Activated CD4-positive, alpha-beta memory T cell treated with anti-CD3 and anti-CD28 coated beads for 36 hours (primary cell): Measurements from ENCODE around the gene RBPJL. TPM values are rescaled to one million over a fixed set of nuclear protein-coding genes. Genes with fewer than 3 reads are reported as not detected.
A peak's percentile ranks its signal among the peaks of the same experiment; 100 is the strongest.

Experiments used
- CTCF ChIA-PET: fragments of 350-600 bp; sonication (Branson Sonifier 250); formaldehyde crosslinking; loops from one replicate; lab custom pipeline; 2021; ENCODE audit warnings: antibody characterized with exemption, inconsistent platforms; lab: Charles Lee
- POLR2A ChIA-PET: fragments of 350-600 bp; sonication (Branson Sonifier 250); formaldehyde crosslinking; loops from one replicate; lab custom pipeline; 2021; ENCODE audit warnings: antibody characterized with exemption; lab: Charles Lee
- DNase-seq: peaks from one replicate; pipeline ENCODE4 v3.0.0-alpha.2; 2020
- H3K27ac Mint-ChIP-seq: one replicate; pipeline ENCODE4 v1.8.0; 2021; ENCODE audit warnings: mixed read lengths
- H3K27me3 Mint-ChIP-seq: one replicate; pipeline ENCODE4 v1.8.0; 2021; ENCODE audit warnings: mixed read lengths
- H3K36me3 Mint-ChIP-seq: one replicate; pipeline ENCODE4 v1.8.0; 2021; ENCODE audit warnings: mixed read lengths
- H3K4me1 Mint-ChIP-seq: one replicate; pipeline ENCODE4 v1.8.0; 2021; ENCODE audit warnings: low read depth, mixed read lengths
- H3K4me3 Mint-ChIP-seq: one replicate; pipeline ENCODE4 v1.8.0; 2021; ENCODE audit warnings: mild to moderate bottlenecking, mixed read lengths
- H3K9me3 Mint-ChIP-seq: one replicate; pipeline ENCODE4 v1.8.0; 2021; ENCODE audit warnings: mixed read lengths
- intact Hi-C: fragments of 100-400 bp; cut with micrococcal nuclease; formaldehyde crosslinking; loops from one replicate; pipeline ENCODE4 v1.15.1; 2023
- total RNA-seq, 2 experiments: library from RNA; stranded (reverse); gene quantifications; one replicate each; pipeline ENCODE4 v1.2.3, GENCODE V29; 2021

RBPJL gene
- total RNA-seq, 2 experiments from 2014 or later: not detected

- Mint-ChIP-seq H3K4me3 (no peak overlapping the region), H3K36me3 (no peaks in the 10 kb centered on the region), H3K9me3 (no peaks in the 10 kb centered on the region), H3K4me1 (no peaks in the 10 kb centered on the region), H3K27ac (no peak overlapping the region), H3K27me3 (peaks cover 13% of the 10 kb centered on the region)
- POLR2A ChIA-PET: no interaction called here
- intact Hi-C loops: no loop called here
- CTCF ChIA-PET: interaction anchor here (1.6 to 3.4 kb wide), 2 partner anchors 7 to 11 kb away, joined by 5 to 16 read pairs; no protein-coding TSS in a partner anchor
- no peak for DNase-seq
Measured at GRCh38 chr20:45282700-45283550, 23.7 kb upstream of the RBPJL start.

DNA sequence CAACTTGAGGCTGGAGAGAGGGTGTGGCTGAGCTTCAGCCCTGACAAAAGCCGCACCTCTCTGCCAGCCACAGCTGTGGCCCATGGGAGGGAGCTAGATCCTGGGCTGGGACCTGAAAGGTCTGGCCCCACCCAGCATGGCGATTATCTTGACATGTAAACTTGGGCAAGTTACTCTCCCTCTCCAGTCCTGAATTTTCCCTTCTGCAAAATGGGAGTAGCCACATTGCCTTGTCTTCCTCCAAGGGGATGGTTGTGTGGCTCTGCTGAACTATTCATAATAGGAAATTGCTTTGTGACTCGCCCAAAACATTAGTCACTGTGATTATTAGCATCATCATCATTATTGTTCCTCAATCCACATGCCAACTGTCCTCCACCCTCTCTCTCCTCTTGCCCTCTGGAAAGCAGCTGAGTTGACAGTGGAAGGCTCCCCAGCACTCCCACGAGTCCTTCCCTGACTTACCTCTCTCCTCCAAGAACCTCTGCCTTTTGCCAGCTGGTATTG is 23.0 kb upstream of the RBPJL start:
- no peaks in the 10 kb centered on the region for H3K9me3 Mint-ChIP-seq
- intact Hi-C loops: no loop called here
- H3K4me3 Mint-ChIP-seq: no peak overlapping the region
- H3K4me1 Mint-ChIP-seq: no peaks in the 10 kb centered on the region
- ChIA-PET CTCF (interaction anchor here (1.7 to 3.4 kb wide), 2 partner anchors 10 to 29 kb away, joined by 7 to 16 read pairs; no protein-coding TSS in a partner anchor), POLR2A (no interaction called here)
- H3K27ac Mint-ChIP-seq: no peak overlapping the region
- H3K27me3 Mint-ChIP-seq: peaks cover 17% of the 10 kb centered on the region
- H3K36me3 Mint-ChIP-seq: no peaks in the 10 kb centered on the region
- DNase-seq: no peak

DNA sequence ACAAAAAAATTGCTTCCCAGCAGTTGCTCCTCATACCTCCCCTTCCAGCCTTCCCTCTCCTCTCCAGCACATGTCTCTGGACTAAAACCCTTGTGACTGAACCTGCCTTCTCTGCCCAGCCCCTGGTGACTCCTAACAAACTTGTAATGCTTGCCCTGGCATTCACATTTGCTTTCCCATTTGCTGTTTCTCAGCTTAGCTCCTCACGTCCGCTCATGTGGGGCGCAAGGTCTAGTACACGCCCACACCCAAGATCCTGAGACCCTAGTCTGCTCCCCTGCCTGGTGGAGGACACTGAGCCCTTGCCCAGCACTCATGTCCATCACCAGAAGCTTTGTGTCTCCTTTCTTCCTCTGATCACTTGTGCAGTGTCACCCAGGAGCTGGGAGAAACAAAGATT is 18.3 kb upstream of the RBPJL start:
- Mint-ChIP-seq H3K36me3 (no peaks in the 10 kb centered on the region), H3K9me3 (no peaks in the 10 kb centered on the region), H3K4me3 (no peak overlapping the region), H3K27me3 (peaks cover 17% of the 10 kb centered on the region), H3K4me1 (no peaks in the 10 kb centered on the region), H3K27ac (no peak overlapping the region)
- no peak for DNase-seq
- intact Hi-C loops: no loop called here
- ChIA-PET CTCF (interaction anchor here (0.8 to 8.2 kb wide), 2 partner anchors 15 to 150 kb away, joined by 4 to 113 read pairs; no protein-coding TSS in a partner anchor), POLR2A (no interaction called here)

GRCh38 chr20:45288860-45289259 is 17.8 kb upstream of the RBPJL start:
- Mint-ChIP-seq H3K27ac (no peak overlapping the region), H3K36me3 (no peaks in the 10 kb centered on the region), H3K4me3 (no peak overlapping the region), H3K27me3 (peaks cover 17% of the 10 kb centered on the region), H3K4me1 (no peaks in the 10 kb centered on the region), H3K9me3 (no peaks in the 10 kb centered on the region)
- POLR2A ChIA-PET: no interaction called here
- intact Hi-C loops: no loop called here
- CTCF ChIA-PET: interaction anchor here (0.6 to 8.2 kb wide), 2 partner anchors 14 to 47 kb away, joined by 3 to 113 read pairs; no protein-coding TSS in a partner anchor
- no peak for DNase-seq

GRCh38 chr20:45289942-45290676 is 16.5 kb upstream of the RBPJL start:
- no peak overlapping the region for H3K4me3 Mint-ChIP-seq
- intact Hi-C loops: loop anchor here (2.0 to 5.0 kb wide), 2 partner anchors 151 to 193 kb away; no protein-coding TSS in a partner anchor
- POLR2A ChIA-PET: no interaction called here

DNA sequence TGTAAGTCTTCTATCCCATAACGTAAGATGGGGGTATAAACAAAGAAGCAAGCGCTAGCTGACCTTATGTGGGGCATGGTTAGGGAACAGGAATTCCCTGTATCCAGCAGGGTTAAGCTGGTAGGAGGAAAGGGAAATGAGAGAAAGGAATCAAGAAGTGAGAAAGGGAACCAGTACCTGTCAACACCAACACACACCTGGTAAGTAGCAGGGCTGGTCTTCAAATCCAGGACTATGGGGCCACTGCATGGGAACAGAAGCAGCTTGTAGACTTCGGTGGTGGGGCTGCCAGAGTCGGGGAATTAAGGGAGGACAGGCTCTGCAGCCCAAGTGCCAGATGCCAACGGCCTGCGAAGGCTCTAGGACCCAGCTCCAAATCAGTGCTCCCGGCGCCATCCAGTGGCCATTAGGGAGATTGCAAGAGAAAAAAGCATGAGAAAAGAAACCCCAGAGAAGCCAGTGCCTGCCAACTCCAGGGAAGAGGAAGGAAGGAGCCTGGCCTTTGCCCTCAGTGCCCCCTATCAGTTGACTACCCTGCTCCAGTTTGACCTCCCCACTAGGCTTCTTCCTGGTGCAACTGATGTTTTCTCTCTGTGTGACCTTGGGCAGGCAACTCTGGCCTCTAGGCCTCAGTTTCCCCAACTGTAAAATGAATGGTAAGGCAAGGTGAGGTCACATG is 15.8 kb upstream of the RBPJL start:
- Mint-ChIP-seq H3K36me3 (no peaks in the 10 kb centered on the region), H3K9me3 (no peaks in the 10 kb centered on the region), H3K4me1 (no peaks in the 10 kb centered on the region), H3K4me3 (no peak overlapping the region), H3K27me3 (peaks cover 23% of the 10 kb centered on the region), H3K27ac (no peak overlapping the region)
- POLR2A ChIA-PET: interaction anchor here (0.7 to 4.0 kb wide), 2 partner anchors 12 to 1014 kb away, joined by 3 to 16 read pairs; no protein-coding TSS in a partner anchor
- intact Hi-C loops: loop anchor here (2.0 to 5.0 kb wide), 2 partner anchors 152 to 194 kb away; no protein-coding TSS in a partner anchor
- DNase-seq: peak; percentile 78
- CTCF ChIA-PET: interaction anchor here (0.6 to 8.2 kb wide), 32 partner anchors 9 to 543 kb away, joined by 3 to 113 read pairs (median 5); partner anchors contain the start of genes KCNS1, SLPI, TOMM34 and WFDC12

More at GRCh38 chr20:45289942-45290676, 16.5 kb upstream of the RBPJL start:
- peaks cover 22% of the 10 kb centered on the region for H3K27me3 Mint-ChIP-seq
- H3K36me3 Mint-ChIP-seq: no peaks in the 10 kb centered on the region
- CTCF ChIA-PET: interaction anchor here (0.6 to 8.2 kb wide), 24 partner anchors 8 to 481 kb away, joined by 3 to 113 read pairs (median 6); partner anchors contain the start of genes KCNS1, SLPI and TOMM34
- no peak overlapping the region for H3K27ac Mint-ChIP-seq
- H3K4me1 Mint-ChIP-seq: no peaks in the 10 kb centered on the region
- DNase-seq: no peak
- no peaks in the 10 kb centered on the region for H3K9me3 Mint-ChIP-seq

- peaks cover 26% of the 10 kb centered on the region for H3K27me3 Mint-ChIP-seq
- no peak for DNase-seq
- intact Hi-C loops: loop anchor here (2.0 to 5.0 kb wide), 2 partner anchors 153 to 194 kb away; no protein-coding TSS in a partner anchor
- H3K4me1 Mint-ChIP-seq: no peaks in the 10 kb centered on the region
- no peaks in the 10 kb centered on the region for H3K9me3 Mint-ChIP-seq
- H3K4me3 Mint-ChIP-seq: no peak overlapping the region
- no peak overlapping the region for H3K27ac Mint-ChIP-seq
- no peaks in the 10 kb centered on the region for H3K36me3 Mint-ChIP-seq
- ChIA-PET POLR2A (interaction anchor here (0.7 to 4.0 kb wide), 2 partner anchors 11 to 1015 kb away, joined by 3 to 16 read pairs; no protein-coding TSS in a partner anchor), CTCF (interaction anchor here (0.6 to 8.2 kb wide), 29 partner anchors 12 to 543 kb away, joined by 3 to 113 read pairs (median 4); partner anchors contain the start of genes KCNS1, WFDC12 and YWHAB)
Measured at GRCh38 chr20:45291526-45291925, 15.1 kb upstream of the RBPJL start.

DNA sequence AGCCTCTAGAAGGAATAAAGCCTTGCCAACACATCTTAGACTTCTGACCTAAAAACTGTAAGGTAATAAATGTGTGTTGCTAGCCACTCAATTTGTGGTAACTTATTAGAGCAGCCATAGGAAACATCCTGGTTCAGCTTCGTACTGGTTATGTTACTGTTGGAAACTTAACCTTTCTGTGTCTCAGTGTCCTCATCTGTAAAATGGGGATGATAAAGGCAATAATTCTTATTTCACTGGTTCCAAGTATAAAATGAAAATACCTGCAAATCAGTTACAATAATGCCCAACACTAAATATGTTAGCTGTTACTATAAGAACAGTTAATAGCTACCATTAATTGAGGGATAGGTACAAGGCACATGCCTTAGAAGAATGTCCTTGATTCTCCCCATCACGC is 14.3 kb upstream of the RBPJL start:
- H3K27me3 Mint-ChIP-seq: peaks cover 26% of the 10 kb centered on the region

DNA sequence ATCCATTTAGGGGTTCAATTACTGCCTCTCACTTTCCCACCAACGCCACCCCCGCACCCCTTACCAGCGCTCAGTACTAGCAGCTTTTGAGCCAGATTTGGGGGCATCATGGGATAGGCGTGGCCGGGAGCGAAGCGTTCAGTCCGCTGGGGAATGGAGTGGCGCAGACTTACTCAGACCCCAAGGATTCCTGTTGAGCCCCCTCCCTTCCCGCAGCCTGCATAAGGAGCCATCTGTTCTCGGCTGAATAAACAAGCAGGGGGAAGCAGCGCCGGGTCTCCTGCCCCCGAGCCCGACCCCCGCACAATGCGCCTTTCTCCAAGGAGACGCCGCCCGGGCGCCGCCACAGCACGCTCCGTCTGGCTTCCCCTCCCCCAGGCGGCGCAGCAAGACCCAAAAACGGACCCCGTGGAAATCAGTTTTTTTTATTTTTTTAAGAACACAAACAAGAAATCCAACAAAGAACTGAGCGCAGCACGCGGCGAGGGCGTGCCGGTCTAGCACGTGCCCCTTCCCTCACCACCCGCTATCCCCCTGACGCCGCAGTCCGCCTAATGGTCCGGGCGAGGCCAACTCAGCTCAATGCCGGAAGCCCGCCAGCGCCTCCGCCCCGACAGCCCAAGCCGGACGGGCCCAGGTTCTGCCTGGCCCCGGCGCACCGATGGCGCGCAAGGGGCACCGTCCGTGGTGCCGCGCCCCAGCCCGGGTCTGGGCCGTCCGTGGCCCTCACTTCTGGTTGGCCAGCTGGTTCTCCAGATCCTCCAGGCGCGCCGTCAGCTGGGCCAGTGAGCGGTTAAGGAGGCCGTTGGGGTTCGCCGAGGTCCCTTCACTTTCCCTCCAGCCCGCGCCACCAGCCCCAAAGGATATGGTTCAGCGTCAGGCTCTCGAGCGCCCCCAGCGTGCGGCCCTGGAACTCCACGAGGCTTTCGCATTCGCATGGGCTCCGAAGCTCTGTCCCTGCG is 13.3 kb upstream of the RBPJL start:
- Mint-ChIP-seq H3K27ac (no peak overlapping the region), H3K9me3 (no peaks in the 10 kb centered on the region), H3K4me1 (no peaks in the 10 kb centered on the region), H3K4me3 (peak overlapping the region; percentile 65), H3K27me3 (peaks cover 28% of the 10 kb centered on the region), H3K36me3 (no peaks in the 10 kb centered on the region)
- intact Hi-C loops: loop anchor here (5.0 kb wide), 1 partner anchor 196 kb away; no protein-coding TSS in a partner anchor
- POLR2A ChIA-PET: interaction anchor here (0.9 to 4.0 kb wide), 3 partner anchors 9 to 154 kb away, joined by 3 to 16 read pairs (median 3); no protein-coding TSS in a partner anchor
- peak; percentile 89 for DNase-seq
- CTCF ChIA-PET: interaction anchor here (0.6 to 8.2 kb wide), 74 partner anchors 9 to 608 kb away, joined by 3 to 113 read pairs (median 4); partner anchors contain the start of genes KCNS1, MATN4, PIGT and SDC4

More for the DNA sequence above, 14.3 kb upstream of the RBPJL start:
- H3K36me3 Mint-ChIP-seq: no peaks in the 10 kb centered on the region
- POLR2A ChIA-PET: interaction anchor here (4.0 kb wide), 1 partner anchor 10 kb away, joined by 16 read pairs; no protein-coding TSS in a partner anchor
- H3K4me3 Mint-ChIP-seq: no peak overlapping the region
- intact Hi-C loops: loop anchor here (5.0 kb wide), 1 partner anchor 195 kb away; no protein-coding TSS in a partner anchor
- no peaks in the 10 kb centered on the region for H3K4me1 Mint-ChIP-seq
- H3K27ac Mint-ChIP-seq: no peak overlapping the region
- CTCF ChIA-PET: interaction anchor here (0.6 to 8.2 kb wide), 29 partner anchors 11 to 607 kb away, joined by 3 to 113 read pairs (median 4); partner anchors contain the start of genes KCNS1, MATN4, SLPI and WFDC12
- DNase-seq: no peak
- H3K9me3 Mint-ChIP-seq: no peaks in the 10 kb centered on the region

GRCh38 chr20:45294003-45294368 is 12.7 kb upstream of the RBPJL start:
- H3K9me3 Mint-ChIP-seq: no peaks in the 10 kb centered on the region
- H3K4me1 Mint-ChIP-seq: no peaks in the 10 kb centered on the region
- no peaks in the 10 kb centered on the region for H3K36me3 Mint-ChIP-seq
- CTCF ChIA-PET: interaction anchor here (0.6 to 8.2 kb wide), 70 partner anchors 9 to 1107 kb away, joined by 3 to 113 read pairs (median 4); partner anchors contain the start of genes KCNS1, MATN4, PIGT and SDC4
- H3K27me3 Mint-ChIP-seq: peaks cover 27% of the 10 kb centered on the region
- peak overlapping the region; percentile 65 for H3K4me3 Mint-ChIP-seq
- POLR2A ChIA-PET: interaction anchor here (0.9 to 4.0 kb wide), 4 partner anchors 9 to 156 kb away, joined by 3 to 16 read pairs (median 3); no protein-coding TSS in a partner anchor
- intact Hi-C loops: loop anchor here (5.0 kb wide), 1 partner anchor 197 kb away; no protein-coding TSS in a partner anchor
- no peak overlapping the region for H3K27ac Mint-ChIP-seq
- DNase-seq: no peak
